ENCODE measurements around the gene PKNOX2. TPM values are rescaled to one million over a fixed set of nuclear protein-coding genes. Genes with fewer than 3 reads are reported as not detected.
A peak's percentile ranks its signal among the peaks of the same experiment; 100 is the strongest.

The PKNOX2 gene
- total and polyA plus RNA-seq, 10 donors: 0.80 to 8.9 (median 3.5) TPM

- DNase-seq: no peak
- H3K27me3 ChIP-seq (replicated peaks in 1 of 7): peaks cover 0 to 46% (median 0%) of the 10 kb centered on the region in 7 donors
- no peaks in the 10 kb centered on the region for H3K9me3 ChIP-seq
- H3K27ac ChIP-seq: no peak overlapping the region
- H3K4me1 ChIP-seq: peaks cover 0 to 2% (median 0%) of the 10 kb centered on the region in 6 donors
- H3K36me3 ChIP-seq: no peaks in the 10 kb centered on the region
- intact Hi-C loops (cut with DNase I; ENCODE audit: low total_unique reads): no loop called here
- 62 to 95% (median 88%) methylated on average over 2 of the region's 2 CpGs for WGBS, 5 donors
- H3K4me3 ChIP-seq: no peak overlapping the region
- no peak for TF ChIP-seq POLR2A (IDR thresholded peaks at IDR 0.05)
- no peak for TF ChIP-seq POLR2AphosphoS5 (IDR thresholded peaks at IDR 0.05)
- TF ChIP-seq CTCF (IDR thresholded peaks at IDR 0.05 in 8 of 11, conservative IDR thresholded peaks at IDR 0.05 in 3 of 11): no peak
Measured at GRCh38 chr11:125270711-125271110, 106.2 kb downstream of the PKNOX2 start.

- TF ChIP-seq CTCF (IDR thresholded peaks at IDR 0.05 in 8 of 11, conservative IDR thresholded peaks at IDR 0.05 in 3 of 11) (no peak), POLR2AphosphoS5 (IDR thresholded peaks at IDR 0.05) (no peak), POLR2A (IDR thresholded peaks at IDR 0.05) (no peak)
- H3K4me3 ChIP-seq: no peak overlapping the region
- H3K27me3 ChIP-seq (replicated peaks in 1 of 7): peaks cover 0 to 39% (median 0%) of the 10 kb centered on the region in 7 donors
- intact Hi-C loops (cut with DNase I; ENCODE audit: low total_unique reads): no loop called here
- no peak overlapping the region for H3K27ac ChIP-seq
- 89 to 96% (median 92%) methylated on average over 6 of the region's 6 CpGs for WGBS, 5 donors
- peaks cover 0 to 10% (median 0%) of the 10 kb centered on the region in 6 donors for H3K4me1 ChIP-seq
- DNase-seq: peak; percentile 15
- no peaks in the 10 kb centered on the region for H3K36me3 ChIP-seq
- H3K9me3 ChIP-seq: no peaks in the 10 kb centered on the region
Measured at GRCh38 chr11:125271483-125272091, 107.0 kb downstream of the PKNOX2 start.

- DNase-seq: no peak
- H3K4me3 ChIP-seq: no peak overlapping the region
- H3K4me1 ChIP-seq: peaks cover 0 to 12% (median 0%) of the 10 kb centered on the region in 6 donors
- H3K9me3 ChIP-seq: no peaks in the 10 kb centered on the region
- TF ChIP-seq CTCF (IDR thresholded peaks at IDR 0.05 in 8 of 11, conservative IDR thresholded peaks at IDR 0.05 in 3 of 11): no peak
- TF ChIP-seq POLR2AphosphoS5 (IDR thresholded peaks at IDR 0.05): no peak
- no peak for TF ChIP-seq POLR2A (IDR thresholded peaks at IDR 0.05)
- peaks cover 0 to 34% (median 0%) of the 10 kb centered on the region in 7 donors for H3K27me3 ChIP-seq (replicated peaks in 1 of 7)
- intact Hi-C loops (cut with DNase I; ENCODE audit: low total_unique reads): no loop called here
- 78 to 84% (median 80%) methylated on average over 3 of the region's 3 CpGs for WGBS, 5 donors
- H3K36me3 ChIP-seq: no peaks in the 10 kb centered on the region
- no peak overlapping the region for H3K27ac ChIP-seq
Measured at GRCh38 chr11:125272092-125272491, 107.5 kb downstream of the PKNOX2 start.

GRCh38 chr11:125272821-125273220, 108.3 kb downstream of the PKNOX2 start:
- no peak overlapping the region for H3K4me3 ChIP-seq
- peaks cover 0 to 12% (median 0%) of the 10 kb centered on the region in 6 donors for H3K4me1 ChIP-seq
- no peaks in the 10 kb centered on the region for H3K9me3 ChIP-seq
- peaks cover 0 to 33% (median 0%) of the 10 kb centered on the region in 7 donors for H3K27me3 ChIP-seq (replicated peaks in 1 of 7)
- intact Hi-C loops (cut with DNase I; ENCODE audit: low total_unique reads): no loop called here
- no peak overlapping the region for H3K27ac ChIP-seq
- 73 to 83% (median 80%) methylated on average over 10 of the region's 10 CpGs for WGBS, 5 donors
- DNase-seq: no peak
- TF ChIP-seq CTCF (IDR thresholded peaks at IDR 0.05 in 8 of 11, conservative IDR thresholded peaks at IDR 0.05 in 3 of 11): no peak
- no peak for TF ChIP-seq POLR2A (IDR thresholded peaks at IDR 0.05)
- TF ChIP-seq POLR2AphosphoS5 (IDR thresholded peaks at IDR 0.05): no peak
- H3K36me3 ChIP-seq: no peaks in the 10 kb centered on the region
